HL-60 (cell line): ENCODE data around the gene IMMP2L.

Experiments
- DNase-seq, 2 experiments: peaks; one replicate each; pipeline ENCODE4 v3.0.0-alpha.2; 2010 to 2020; ENCODE audit warnings: low read depth in 1 of 2, low spot score in 1 of 2
- H3K27ac ChIP-seq: fragments of 250-450 bp; sonication (Bioruptor Pico); replicated peaks from 2 replicates; pipeline ENCODE4 v1.5.1; 2020; ENCODE audit warnings: mild to moderate bottlenecking, moderate library complexity
- H3K27me3 ChIP-seq: fragments of 250-450 bp; sonication (Bioruptor Pico); 2 replicates; pipeline ENCODE4 v1.5.1; 2021; ENCODE audit warnings: mild to moderate bottlenecking, moderate library complexity; ENCODE audit not compliant: insufficient read depth, poor library complexity, severe bottlenecking
- H3K4me3 ChIP-seq: replicated peaks from 2 replicates; pipeline ENCODE4 v1.5.1; 2011; ENCODE audit warnings: mild to moderate bottlenecking, control low read depth, low read length; ENCODE audit not compliant: insufficient read depth
- GABPA ChIP-seq: IDR thresholded peaks from 2 replicates; pipeline ENCODE4 v1.6.1; 2012; ENCODE audit warnings: low read depth
- POLR2AphosphoS5 ChIP-seq: IDR thresholded peaks from 2 replicates; pipeline ENCODE4 v1.6.1; 2012; ENCODE audit warnings: low read depth
- REST ChIP-seq: IDR thresholded peaks from 2 replicates; pipeline ENCODE4 v1.6.1; 2012; ENCODE audit warnings: low read depth; ENCODE audit not compliant: insufficient replicate concordance
- SPI1 ChIP-seq: IDR thresholded peaks from 2 replicates; pipeline ENCODE4 v1.6.1; 2012; ENCODE audit warnings: low read depth, mild to moderate bottlenecking, borderline replicate concordance
- TF ChIP-seq, protein P1 (sequence below): IDR thresholded peaks from one replicate; pipeline ENCODE4 v1.5.1; 2011; ENCODE audit warnings: low read length, control low read depth, inconsistent platforms; ENCODE audit not compliant: insufficient read depth

The IMMP2L gene

GRCh38 chr7:111147708-111148533 is 414.4 kb downstream of the IMMP2L start:
- no peak overlapping the region for H3K4me3 ChIP-seq
- H3K27me3 ChIP-seq, result no peaks in the 10 kb centered on the region
- no peak overlapping the region for H3K27ac ChIP-seq
- DNase-seq, result no peak
- no peak for TF ChIP-seq POLR2AphosphoS5
- TF ChIP-seq, protein P1, sequence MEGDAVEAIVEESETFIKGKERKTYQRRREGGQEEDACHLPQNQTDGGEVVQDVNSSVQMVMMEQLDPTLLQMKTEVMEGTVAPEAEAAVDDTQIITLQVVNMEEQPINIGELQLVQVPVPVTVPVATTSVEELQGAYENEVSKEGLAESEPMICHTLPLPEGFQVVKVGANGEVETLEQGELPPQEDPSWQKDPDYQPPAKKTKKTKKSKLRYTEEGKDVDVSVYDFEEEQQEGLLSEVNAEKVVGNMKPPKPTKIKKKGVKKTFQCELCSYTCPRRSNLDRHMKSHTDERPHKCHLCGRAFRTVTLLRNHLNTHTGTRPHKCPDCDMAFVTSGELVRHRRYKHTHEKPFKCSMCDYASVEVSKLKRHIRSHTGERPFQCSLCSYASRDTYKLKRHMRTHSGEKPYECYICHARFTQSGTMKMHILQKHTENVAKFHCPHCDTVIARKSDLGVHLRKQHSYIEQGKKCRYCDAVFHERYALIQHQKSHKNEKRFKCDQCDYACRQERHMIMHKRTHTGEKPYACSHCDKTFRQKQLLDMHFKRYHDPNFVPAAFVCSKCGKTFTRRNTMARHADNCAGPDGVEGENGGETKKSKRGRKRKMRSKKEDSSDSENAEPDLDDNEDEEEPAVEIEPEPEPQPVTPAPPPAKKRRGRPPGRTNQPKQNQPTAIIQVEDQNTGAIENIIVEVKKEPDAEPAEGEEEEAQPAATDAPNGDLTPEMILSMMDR, result no peak
- TF ChIP-seq SPI1, result no peak
- no peak for TF ChIP-seq REST
- TF ChIP-seq GABPA, result no peak

- no peak for DNase-seq
- H3K27ac ChIP-seq, result no peak overlapping the region
- no peaks in the 10 kb centered on the region for H3K27me3 ChIP-seq
- no peak overlapping the region for H3K4me3 ChIP-seq
- TF ChIP-seq REST, result no peak
- TF ChIP-seq POLR2AphosphoS5, result no peak
- no peak for TF ChIP-seq GABPA
- TF ChIP-seq SPI1, result no peak
- TF ChIP-seq, protein P1, result no peak
These were observed 416.2 kb downstream of the IMMP2L start for GRCh38 chr7:111146136-111146535.

GRCh38 chr7:111145472-111145871 is 416.8 kb downstream of the IMMP2L start:
- no peak for DNase-seq
- TF ChIP-seq GABPA (no peak), POLR2AphosphoS5 (no peak), REST (no peak), SPI1 (no peak)
- TF ChIP-seq, protein P1, result no peak
- H3K27ac ChIP-seq, result no peak overlapping the region

More at GRCh38 chr7:111145472-111145871, 416.8 kb downstream of the IMMP2L start:
- Histone ChIP-seq H3K27me3 (no peaks in the 10 kb centered on the region), H3K4me3 (no peak overlapping the region)
